ENCODE data around the gene TRIM46.

- TF ChIP-seq POLR2A (IDR thresholded peaks at IDR 0.05) (no peak), CTCF (IDR thresholded peaks at IDR 0.05) (no peak)
Observed at GRCh38 chr1:155166471-155167165, 7.0 kb upstream of the TRIM46 start.

Measured in lower leg skin (tissue), 3 donors.